ENCODE measurements around the gene CNTNAP4. TPM values are rescaled to one million over a fixed set of nuclear protein-coding genes. Genes with fewer than 3 reads are reported as not detected.

Gene CNTNAP4
- total RNA-seq, 1 experiment from 2014 or later = not detected

DNA sequence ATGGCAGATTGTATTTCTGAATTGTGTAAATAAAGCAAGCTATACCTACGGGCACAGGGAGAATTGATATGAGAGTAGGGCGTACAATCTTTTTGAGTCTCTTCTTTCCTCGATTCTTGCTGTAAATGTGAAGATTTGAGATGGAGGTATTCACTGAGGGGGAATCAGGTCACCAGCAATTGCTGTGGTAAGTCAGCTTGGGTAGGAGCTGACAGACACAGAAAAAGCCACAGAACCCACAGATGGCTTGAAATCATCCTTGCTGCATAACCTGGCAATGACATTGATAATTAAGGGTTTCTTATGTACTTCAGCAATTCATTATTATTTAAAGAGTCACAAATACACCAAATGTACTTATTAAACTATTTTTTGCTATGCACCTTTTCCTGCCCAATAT, 164.2 kb downstream of the CNTNAP4 start:
- Histone ChIP-seq H3K4me2 (ENCODE audit: low read length) (no peak overlapping the region), H3K27ac (ENCODE audit: low read depth, low read length) (no peak overlapping the region), H2AFZ (ENCODE audit: low read depth, low read length, poor library complexity, severe bottlenecking) (no peak overlapping the region), H3K4me3 (replicated peaks in 1 of 2; ENCODE audit: low read depth in 1 of 2, low read length in 2 of 2) (no peak overlapping the region), H3K79me2 (ENCODE audit: insufficient read depth, low read length) (no peaks in the 10 kb centered on the region), H3K9me3 (ENCODE audit: control insufficient read depth in 1 of 2, insufficient read depth in 1 of 2, low read depth in 1 of 2, low read length in 2 of 2) (peaks cover 4 to 6% of the 10 kb centered on the region in 2 experiments; a peak in 2 of 4 replicates), H3K9me2 (ENCODE audit: insufficient read depth) (no peaks in the 10 kb centered on the region), H3K9ac (ENCODE audit: low read length) (no peak overlapping the region), H4K20me1 (ENCODE audit: insufficient read depth) (no peaks in the 10 kb centered on the region), H3K4me1 (ENCODE audit: control insufficient read depth in 1 of 2, insufficient read depth in 2 of 2, low read length in 2 of 2) (no peaks in the 10 kb centered on the region), H3K27me3 (ENCODE audit: insufficient read depth, low read length) (no peaks in the 10 kb centered on the region), H3K36me3 (ENCODE audit: control insufficient read depth in 1 of 2, insufficient read depth in 2 of 2, low read length in 2 of 2) (no peaks in the 10 kb centered on the region)
- POLR2A ChIA-PET = no interaction called here
- no peak for DNase-seq (ENCODE audit: low read depth, low spot score)
- CTCF ChIA-PET = no interaction called here
- intact Hi-C loops (cut with micrococcal nuclease) = no loop called here
- no peak for ATAC-seq
- RAD21 ChIA-PET (ENCODE audit: low non-redundant PET in 1 of 2, low total read pairs in 2 of 2, uncharacterized antibody in 2 of 2, unreplicated experiment in 2 of 2) = no interaction called here
- BruUV-seq (replicated peaks) = no TSS peak
- TF ChIP-seq CEBPB (IDR thresholded peaks at IDR 0.05; ENCODE audit: low read depth) = no peak

DNA sequence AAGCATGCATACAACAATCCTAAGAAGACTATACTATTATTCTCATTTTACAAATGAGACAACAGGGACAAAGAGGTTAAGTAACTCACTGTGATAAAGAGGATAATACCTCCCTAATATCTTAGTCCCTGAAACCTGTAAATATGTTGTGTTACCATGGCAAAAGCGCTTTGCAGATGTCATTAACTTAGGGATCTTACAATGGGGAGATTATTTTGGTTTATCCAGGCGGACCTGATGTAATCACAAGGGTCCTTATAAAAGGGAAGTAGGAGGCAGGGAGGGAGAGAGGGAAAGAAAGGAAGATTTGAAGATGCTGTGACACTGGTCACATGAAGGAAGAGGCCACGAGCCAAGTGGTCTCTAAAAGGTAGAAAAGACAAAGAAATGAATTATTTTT, 164.7 kb downstream of the CNTNAP4 start:
- POLR2A ChIA-PET = no interaction called here
- H3K27ac ChIP-seq (ENCODE audit: low read depth, low read length) = no peak overlapping the region
- peaks cover 4 to 8% of the 10 kb centered on the region in 2 experiments; a peak in 2 of 4 replicates for H3K9me3 ChIP-seq (ENCODE audit: control insufficient read depth in 1 of 2, insufficient read depth in 1 of 2, low read depth in 1 of 2, low read length in 2 of 2)
- TF ChIP-seq FOSL1 (IDR thresholded peaks at IDR 0.05; ENCODE audit: low read depth) (no peak), POLR2AphosphoS5 (IDR thresholded peaks at IDR 0.05; ENCODE audit: low read depth, low read length) (no peak)
- ATAC-seq (no peak), DNase-seq (ENCODE audit: low read depth, low spot score) (no peak)
- RAD21 ChIA-PET (ENCODE audit: low non-redundant PET in 1 of 2, low total read pairs in 2 of 2, uncharacterized antibody in 2 of 2, unreplicated experiment in 2 of 2) = no interaction called here
- no peaks in the 10 kb centered on the region for H3K36me3 ChIP-seq (ENCODE audit: control insufficient read depth in 1 of 2, insufficient read depth in 2 of 2, low read length in 2 of 2)
- no TSS peak for BruUV-seq (replicated peaks)
- no peak overlapping the region for H3K4me3 ChIP-seq (replicated peaks in 1 of 2; ENCODE audit: low read depth in 1 of 2, low read length in 2 of 2)
- H2AFZ ChIP-seq (ENCODE audit: low read depth, low read length, poor library complexity, severe bottlenecking) = no peak overlapping the region
- no peaks in the 10 kb centered on the region for H4K20me1 ChIP-seq (ENCODE audit: insufficient read depth)
- no peak overlapping the region for H3K9ac ChIP-seq (ENCODE audit: low read length)
- no peaks in the 10 kb centered on the region for H3K27me3 ChIP-seq (ENCODE audit: insufficient read depth, low read length)
- no peaks in the 10 kb centered on the region for H3K79me2 ChIP-seq (ENCODE audit: insufficient read depth, low read length)
- no peak overlapping the region for H3K4me2 ChIP-seq (ENCODE audit: low read length)
- intact Hi-C loops (cut with micrococcal nuclease) = no loop called here
- CTCF ChIA-PET = no interaction called here
- H3K9me2 ChIP-seq (ENCODE audit: insufficient read depth) = no peaks in the 10 kb centered on the region
- no peaks in the 10 kb centered on the region for H3K4me1 ChIP-seq (ENCODE audit: control insufficient read depth in 1 of 2, insufficient read depth in 2 of 2, low read length in 2 of 2)

DNA sequence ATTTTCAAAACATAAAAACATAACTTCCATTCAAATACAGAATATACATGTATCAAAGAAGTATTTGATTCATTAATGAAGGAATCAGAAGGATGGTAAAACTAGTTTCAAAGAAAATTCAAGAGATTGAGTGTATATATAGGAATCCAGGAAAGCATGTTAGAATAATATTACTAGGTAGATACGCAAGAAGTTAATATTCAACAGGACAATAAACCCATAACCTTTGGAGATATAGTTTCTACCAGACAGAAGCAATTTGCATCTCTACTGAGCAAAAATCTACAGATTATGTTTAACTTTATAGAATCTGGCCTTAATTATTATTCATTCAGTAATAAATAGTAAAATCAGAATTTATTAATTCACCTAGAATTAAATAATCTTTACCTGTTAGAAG, 166.8 kb downstream of the CNTNAP4 start:
- ATAC-seq (no peak), DNase-seq (ENCODE audit: low read depth, low spot score) (no peak)
- intact Hi-C loops (cut with micrococcal nuclease) = no loop called here
- Histone ChIP-seq H3K4me1 (ENCODE audit: control insufficient read depth in 1 of 2, insufficient read depth in 2 of 2, low read length in 2 of 2) (no peaks in the 10 kb centered on the region), H3K27ac (ENCODE audit: low read depth, low read length) (no peak overlapping the region), H3K9me2 (ENCODE audit: insufficient read depth) (no peaks in the 10 kb centered on the region), H4K20me1 (ENCODE audit: insufficient read depth) (no peaks in the 10 kb centered on the region; the same call in 1 of the 2 replicates), H2AFZ (ENCODE audit: low read depth, low read length, poor library complexity, severe bottlenecking) (no peak overlapping the region), H3K36me3 (ENCODE audit: control insufficient read depth in 1 of 2, insufficient read depth in 2 of 2, low read length in 2 of 2) (no peaks in the 10 kb centered on the region), H3K27me3 (ENCODE audit: insufficient read depth, low read length) (no peaks in the 10 kb centered on the region), H3K79me2 (ENCODE audit: insufficient read depth, low read length) (no peaks in the 10 kb centered on the region), H3K9ac (ENCODE audit: low read length) (no peak overlapping the region), H3K4me2 (ENCODE audit: low read length) (no peak overlapping the region), H3K9me3 (ENCODE audit: control insufficient read depth in 1 of 2, insufficient read depth in 1 of 2, low read depth in 1 of 2, low read length in 2 of 2) (peaks cover 4 to 14% of the 10 kb centered on the region in 2 experiments; a peak in 3 of 4 replicates), H3K4me3 (replicated peaks in 1 of 2; ENCODE audit: low read depth in 1 of 2, low read length in 2 of 2) (no peak overlapping the region)
- POLR2A ChIA-PET = no interaction called here
- CTCF ChIA-PET = no interaction called here
- RAD21 ChIA-PET (ENCODE audit: low non-redundant PET in 1 of 2, low total read pairs in 2 of 2, uncharacterized antibody in 2 of 2, unreplicated experiment in 2 of 2) = no interaction called here
- no TSS peak for BruUV-seq (replicated peaks)
- TF ChIP-seq, protein P1, sequence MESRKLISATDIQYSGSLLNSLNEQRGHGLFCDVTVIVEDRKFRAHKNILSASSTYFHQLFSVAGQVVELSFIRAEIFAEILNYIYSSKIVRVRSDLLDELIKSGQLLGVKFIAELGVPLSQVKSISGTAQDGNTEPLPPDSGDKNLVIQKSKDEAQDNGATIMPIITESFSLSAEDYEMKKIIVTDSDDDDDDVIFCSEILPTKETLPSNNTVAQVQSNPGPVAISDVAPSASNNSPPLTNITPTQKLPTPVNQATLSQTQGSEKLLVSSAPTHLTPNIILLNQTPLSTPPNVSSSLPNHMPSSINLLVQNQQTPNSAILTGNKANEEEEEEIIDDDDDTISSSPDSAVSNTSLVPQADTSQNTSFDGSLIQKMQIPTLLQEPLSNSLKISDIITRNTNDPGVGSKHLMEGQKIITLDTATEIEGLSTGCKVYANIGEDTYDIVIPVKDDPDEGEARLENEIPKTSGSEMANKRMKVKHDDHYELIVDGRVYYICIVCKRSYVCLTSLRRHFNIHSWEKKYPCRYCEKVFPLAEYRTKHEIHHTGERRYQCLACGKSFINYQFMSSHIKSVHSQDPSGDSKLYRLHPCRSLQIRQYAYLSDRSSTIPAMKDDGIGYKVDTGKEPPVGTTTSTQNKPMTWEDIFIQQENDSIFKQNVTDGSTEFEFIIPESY (IDR thresholded peaks at IDR 0.05; ENCODE audit: extremely low read depth, insufficient replicate concordance, low read length) = no peak
- no peak for TF ChIP-seq EZH2phosphoT487 (IDR thresholded peaks at IDR 0.05; ENCODE audit: borderline replicate concordance)
- TF ChIP-seq, protein P2, sequence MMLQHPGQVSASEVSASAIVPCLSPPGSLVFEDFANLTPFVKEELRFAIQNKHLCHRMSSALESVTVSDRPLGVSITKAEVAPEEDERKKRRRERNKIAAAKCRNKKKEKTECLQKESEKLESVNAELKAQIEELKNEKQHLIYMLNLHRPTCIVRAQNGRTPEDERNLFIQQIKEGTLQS (IDR thresholded peaks at IDR 0.05) = no peak
- TF ChIP-seq SIN3A (IDR thresholded peaks at IDR 0.05; ENCODE audit: low read depth) = no peak
- TF ChIP-seq, protein P3, sequence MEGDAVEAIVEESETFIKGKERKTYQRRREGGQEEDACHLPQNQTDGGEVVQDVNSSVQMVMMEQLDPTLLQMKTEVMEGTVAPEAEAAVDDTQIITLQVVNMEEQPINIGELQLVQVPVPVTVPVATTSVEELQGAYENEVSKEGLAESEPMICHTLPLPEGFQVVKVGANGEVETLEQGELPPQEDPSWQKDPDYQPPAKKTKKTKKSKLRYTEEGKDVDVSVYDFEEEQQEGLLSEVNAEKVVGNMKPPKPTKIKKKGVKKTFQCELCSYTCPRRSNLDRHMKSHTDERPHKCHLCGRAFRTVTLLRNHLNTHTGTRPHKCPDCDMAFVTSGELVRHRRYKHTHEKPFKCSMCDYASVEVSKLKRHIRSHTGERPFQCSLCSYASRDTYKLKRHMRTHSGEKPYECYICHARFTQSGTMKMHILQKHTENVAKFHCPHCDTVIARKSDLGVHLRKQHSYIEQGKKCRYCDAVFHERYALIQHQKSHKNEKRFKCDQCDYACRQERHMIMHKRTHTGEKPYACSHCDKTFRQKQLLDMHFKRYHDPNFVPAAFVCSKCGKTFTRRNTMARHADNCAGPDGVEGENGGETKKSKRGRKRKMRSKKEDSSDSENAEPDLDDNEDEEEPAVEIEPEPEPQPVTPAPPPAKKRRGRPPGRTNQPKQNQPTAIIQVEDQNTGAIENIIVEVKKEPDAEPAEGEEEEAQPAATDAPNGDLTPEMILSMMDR (IDR thresholded peaks at IDR 0.05 in 2 of 3, conservative IDR thresholded peaks at IDR 0.05 in 1 of 3; ENCODE audit: borderline replicate concordance in 1 of 3, insufficient read depth in 1 of 3, low read depth in 2 of 3, low read length in 2 of 3) = no peak
- TF ChIP-seq SP1 (IDR thresholded peaks at IDR 0.05; ENCODE audit: low read depth) = no peak
- TF ChIP-seq FOSL1 (IDR thresholded peaks at IDR 0.05; ENCODE audit: low read depth) = no peak
- TF ChIP-seq YY1 (IDR thresholded peaks at IDR 0.05; ENCODE audit: extremely low read depth, insufficient replicate concordance, low read depth, low read length) = no peak

All from HCT116 (cell line).